Vagina (tissue), 2 donors: ENCODE results near the gene EDC4.

Experiments
- POLR2A ChIP-seq, 2 donors: fragments of 450-650 bp; IDR thresholded peaks; one replicate each; pipeline ENCODE4 v1.6.1; 2017; ENCODE audit warnings: antibody characterized with exemption in 2 of 2, mild to moderate bottlenecking in 2 of 2, moderate library complexity in 2 of 2
- TF ChIP-seq, protein P1 (sequence below), 3 experiments: fragments of 450-650 bp in 2 of 3; fragments of 200-600 bp in 1 of 3; sonication (generic) in 1 of 3; IDR thresholded peaks; one replicate each; pipeline ENCODE4 v1.5.1; 2017 to 2019; ENCODE audit warnings: antibody characterized with exemption in 3 of 3, mild to moderate bottlenecking in 2 of 3, moderate library complexity in 2 of 3

DNA sequence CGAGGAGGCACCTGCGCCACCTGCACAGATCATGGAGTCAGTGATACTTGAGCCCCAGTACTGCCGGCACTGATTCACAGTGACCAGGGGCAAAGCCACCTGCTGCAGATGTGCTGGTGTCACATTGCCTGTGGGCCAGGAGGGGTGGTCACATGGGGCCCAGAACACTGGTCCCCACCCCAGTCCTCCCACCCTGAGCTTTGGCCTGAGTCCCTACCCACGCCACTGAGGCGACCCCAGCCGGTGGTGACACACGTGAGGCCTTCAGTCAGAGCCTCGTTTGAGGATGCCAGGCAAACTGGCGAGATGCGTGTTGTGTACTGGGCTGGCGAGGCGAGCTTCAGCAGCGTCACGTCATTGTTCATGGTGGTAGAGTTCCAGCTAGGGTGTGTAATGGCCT, 57.3 kb downstream of the EDC4 start:
- TF ChIP-seq, protein P1, sequence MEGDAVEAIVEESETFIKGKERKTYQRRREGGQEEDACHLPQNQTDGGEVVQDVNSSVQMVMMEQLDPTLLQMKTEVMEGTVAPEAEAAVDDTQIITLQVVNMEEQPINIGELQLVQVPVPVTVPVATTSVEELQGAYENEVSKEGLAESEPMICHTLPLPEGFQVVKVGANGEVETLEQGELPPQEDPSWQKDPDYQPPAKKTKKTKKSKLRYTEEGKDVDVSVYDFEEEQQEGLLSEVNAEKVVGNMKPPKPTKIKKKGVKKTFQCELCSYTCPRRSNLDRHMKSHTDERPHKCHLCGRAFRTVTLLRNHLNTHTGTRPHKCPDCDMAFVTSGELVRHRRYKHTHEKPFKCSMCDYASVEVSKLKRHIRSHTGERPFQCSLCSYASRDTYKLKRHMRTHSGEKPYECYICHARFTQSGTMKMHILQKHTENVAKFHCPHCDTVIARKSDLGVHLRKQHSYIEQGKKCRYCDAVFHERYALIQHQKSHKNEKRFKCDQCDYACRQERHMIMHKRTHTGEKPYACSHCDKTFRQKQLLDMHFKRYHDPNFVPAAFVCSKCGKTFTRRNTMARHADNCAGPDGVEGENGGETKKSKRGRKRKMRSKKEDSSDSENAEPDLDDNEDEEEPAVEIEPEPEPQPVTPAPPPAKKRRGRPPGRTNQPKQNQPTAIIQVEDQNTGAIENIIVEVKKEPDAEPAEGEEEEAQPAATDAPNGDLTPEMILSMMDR (IDR thresholded peaks at IDR 0.05) = no peak
- no peak for TF ChIP-seq POLR2A (IDR thresholded peaks at IDR 0.05)
